MCF 10A (cell line): ENCODE measurements around the gene ITGB1BP1. TPM values are rescaled to one million over a fixed set of nuclear protein-coding genes. Genes with fewer than 3 reads are reported as not detected.

Experiments
- BruUV-seq: library from RNA; stranded (reverse); fragments of 400-500 nt; replicated peaks from 2 replicates; lab custom pipeline; 2021; lab: Mats Ljungman, UMichigan
- CTCF ChIA-PET: fragments of 300-600 bp; sonication (Branson Sonifier 250); formaldehyde crosslinking; extraction: SDS; loops from one replicate; lab custom pipeline; 2021; ENCODE audit warnings: antibody characterized with exemption, inconsistent platforms; lab: Yijun Ruan, JAX
- POLR2A ChIA-PET: fragments of 300-600, 350-650 bp; sonication (Branson Sonifier 250); formaldehyde crosslinking; extraction: SDS; loops from one replicate; lab custom pipeline; 2020; ENCODE audit warnings: antibody characterized with exemption, inconsistent platforms; lab: Yijun Ruan, JAX
- DNase-seq: peaks from one replicate; pipeline ENCODE4 v3.0.0-alpha.2; 2018; ENCODE audit not compliant: unreplicated experiment
- H3K27ac Mint-ChIP-seq: one replicate; pipeline ENCODE4 v1.8.0; 2022; ENCODE audit warnings: mild to moderate bottlenecking, low read depth, mixed read lengths; ENCODE audit not compliant: unreplicated experiment
- H3K27me3 Mint-ChIP-seq: one replicate; pipeline ENCODE4 v1.8.0; 2022; ENCODE audit warnings: mixed read lengths; ENCODE audit not compliant: insufficient read depth, unreplicated experiment
- H3K36me3 Mint-ChIP-seq: one replicate; pipeline ENCODE4 v1.8.0; 2022; ENCODE audit warnings: mild to moderate bottlenecking, moderate library complexity, mixed read lengths; ENCODE audit not compliant: insufficient read depth, unreplicated experiment
- H3K4me1 Mint-ChIP-seq: one replicate; pipeline ENCODE4 v1.8.0; 2022; ENCODE audit warnings: mixed read lengths; ENCODE audit not compliant: insufficient read depth, unreplicated experiment
- H3K4me3 Mint-ChIP-seq: one replicate; pipeline ENCODE4 v1.8.0; 2022; ENCODE audit warnings: mild to moderate bottlenecking, moderate library complexity, mixed read lengths; ENCODE audit not compliant: unreplicated experiment
- H3K9me3 Mint-ChIP-seq: one replicate; pipeline ENCODE4 v1.8.0; 2022; ENCODE audit warnings: mixed read lengths; ENCODE audit not compliant: unreplicated experiment
- intact Hi-C: fragments of 100-400 bp; cut with micrococcal nuclease; formaldehyde crosslinking; loops from 2 replicates; pipeline ENCODE4 v1.14.1; 2022
- total RNA-seq: library from RNA; stranded (reverse); gene quantifications from 2 replicates; pipeline ENCODE4 v1.2.3, GENCODE V29; 2022
- TF ChIP-seq, protein P1 (sequence below): fragments of 200-600 bp; IDR thresholded peaks from one replicate; pipeline ENCODE4 v1.8.0; 2022; ENCODE audit warnings: antibody characterized with exemption, mild to moderate bottlenecking; ENCODE audit not compliant: unreplicated experiment

ITGB1BP1 gene
- total RNA-seq, 1 experiment from 2014 or later: 125 TPM

- no peaks in the 10 kb centered on the region for H3K27me3 Mint-ChIP-seq
- H3K4me1 Mint-ChIP-seq: peaks cover 13% of the 10 kb centered on the region
- no peak overlapping the region for H3K4me3 Mint-ChIP-seq
- no TSS peak for BruUV-seq
- intact Hi-C loops: no loop called here
- POLR2A ChIA-PET: interaction anchor here (0.7 to 1.1 kb wide), 2 partner anchors 9 to 13 kb away, joined by 3 read pairs; no protein-coding TSS in a partner anchor
- CTCF ChIA-PET: no interaction called here
- H3K27ac Mint-ChIP-seq: peak overlapping the region; percentile 54
- TF ChIP-seq, protein P1, sequence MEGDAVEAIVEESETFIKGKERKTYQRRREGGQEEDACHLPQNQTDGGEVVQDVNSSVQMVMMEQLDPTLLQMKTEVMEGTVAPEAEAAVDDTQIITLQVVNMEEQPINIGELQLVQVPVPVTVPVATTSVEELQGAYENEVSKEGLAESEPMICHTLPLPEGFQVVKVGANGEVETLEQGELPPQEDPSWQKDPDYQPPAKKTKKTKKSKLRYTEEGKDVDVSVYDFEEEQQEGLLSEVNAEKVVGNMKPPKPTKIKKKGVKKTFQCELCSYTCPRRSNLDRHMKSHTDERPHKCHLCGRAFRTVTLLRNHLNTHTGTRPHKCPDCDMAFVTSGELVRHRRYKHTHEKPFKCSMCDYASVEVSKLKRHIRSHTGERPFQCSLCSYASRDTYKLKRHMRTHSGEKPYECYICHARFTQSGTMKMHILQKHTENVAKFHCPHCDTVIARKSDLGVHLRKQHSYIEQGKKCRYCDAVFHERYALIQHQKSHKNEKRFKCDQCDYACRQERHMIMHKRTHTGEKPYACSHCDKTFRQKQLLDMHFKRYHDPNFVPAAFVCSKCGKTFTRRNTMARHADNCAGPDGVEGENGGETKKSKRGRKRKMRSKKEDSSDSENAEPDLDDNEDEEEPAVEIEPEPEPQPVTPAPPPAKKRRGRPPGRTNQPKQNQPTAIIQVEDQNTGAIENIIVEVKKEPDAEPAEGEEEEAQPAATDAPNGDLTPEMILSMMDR: no peak
- H3K36me3 Mint-ChIP-seq: peaks cover 86% of the 10 kb centered on the region
- no peak for DNase-seq
- no peaks in the 10 kb centered on the region for H3K9me3 Mint-ChIP-seq
These were observed 45.7 kb downstream of the ITGB1BP1 start for GRCh38 chr2:9377461-9378097.

DNA sequence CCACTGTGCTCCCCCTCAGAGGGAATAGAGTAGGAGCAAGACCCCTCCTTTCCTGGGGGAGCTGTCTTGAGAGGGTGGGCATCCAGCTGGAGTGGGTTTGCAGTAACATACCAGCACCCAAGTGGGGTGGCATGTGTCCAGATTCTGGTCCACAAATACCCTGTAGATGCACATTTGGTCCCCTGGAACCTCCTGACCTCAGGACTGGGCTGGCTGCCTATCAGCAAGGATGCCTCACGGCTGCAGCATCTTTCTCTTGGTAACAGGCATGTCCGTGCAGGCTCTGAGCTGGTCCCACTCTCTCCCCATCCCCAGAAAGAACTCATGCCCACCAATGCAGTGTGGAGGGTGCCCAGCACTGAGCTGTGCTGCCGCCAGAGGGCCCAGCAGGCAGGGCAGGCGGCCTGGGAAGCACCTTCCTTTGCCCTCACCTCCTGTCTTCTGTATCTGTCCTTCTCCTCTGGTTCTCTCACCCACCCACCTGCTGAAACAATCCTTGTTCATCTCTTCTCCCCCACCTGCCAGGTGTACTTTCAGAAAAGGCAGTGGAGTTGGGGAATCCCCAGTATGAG is 47.4 kb downstream of the ITGB1BP1 start:
- DNase-seq: no peak
- ChIA-PET CTCF (interaction anchor here (1.0 to 1.3 kb wide), 2 partner anchors 189 to 234 kb away, joined by 3 read pairs; no protein-coding TSS in a partner anchor), POLR2A (interaction anchor here (0.7 to 0.9 kb wide), 2 partner anchors 10 to 567 kb away, joined by 3 read pairs; no protein-coding TSS in a partner anchor)
- H3K4me1 Mint-ChIP-seq: peaks cover 9% of the 10 kb centered on the region
- H3K4me3 Mint-ChIP-seq: no peak overlapping the region
- H3K9me3 Mint-ChIP-seq: no peaks in the 10 kb centered on the region
- H3K27me3 Mint-ChIP-seq: no peaks in the 10 kb centered on the region
- no TSS peak for BruUV-seq
- TF ChIP-seq, protein P1: no peak
- H3K27ac Mint-ChIP-seq: no peak overlapping the region
- intact Hi-C loops: no loop called here
- H3K36me3 Mint-ChIP-seq: peaks cover 76% of the 10 kb centered on the region

DNA sequence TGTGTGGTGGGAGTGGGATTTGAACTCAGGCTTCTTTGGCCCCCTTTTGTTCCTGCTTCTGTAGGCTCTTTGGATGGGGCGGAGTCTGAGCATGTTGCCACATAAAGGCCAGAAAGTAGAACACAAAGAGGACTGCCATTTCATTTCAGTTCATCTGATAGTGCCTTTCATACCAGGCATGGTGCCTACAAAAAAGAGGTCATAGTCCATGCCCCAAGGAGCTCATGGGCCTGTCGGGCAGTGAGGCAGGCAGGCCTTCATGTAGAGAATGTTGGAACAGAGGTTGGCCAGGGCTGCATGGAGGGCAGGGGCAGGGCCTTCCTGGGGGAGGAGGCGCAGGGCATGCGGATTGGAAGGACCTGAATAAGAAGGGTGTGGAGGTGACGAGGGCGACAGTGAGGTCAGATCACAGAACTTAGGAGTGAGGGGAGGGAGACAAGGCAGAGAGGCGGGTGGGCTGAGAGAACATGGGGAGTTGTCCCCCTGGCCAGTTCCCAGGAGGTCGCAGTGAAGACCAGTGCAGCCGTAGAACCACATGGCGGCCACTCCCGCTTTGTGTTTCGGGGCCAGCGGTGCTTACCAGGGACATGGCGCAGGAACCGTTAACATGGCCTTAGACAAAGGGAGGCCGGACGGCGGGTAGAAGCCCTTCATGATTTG is 49.1 kb downstream of the ITGB1BP1 start:
- Mint-ChIP-seq H3K4me1 (peaks cover 4% of the 10 kb centered on the region), H3K27ac (peak overlapping the region; percentile 40), H3K9me3 (no peaks in the 10 kb centered on the region), H3K4me3 (no peak overlapping the region), H3K36me3 (peaks cover 76% of the 10 kb centered on the region), H3K27me3 (no peaks in the 10 kb centered on the region)
- no peak for DNase-seq
- CTCF ChIA-PET: interaction anchor here (1.3 kb wide), 1 partner anchor 232 kb away, joined by 3 read pairs; no protein-coding TSS in a partner anchor
- POLR2A ChIA-PET: no interaction called here
- BruUV-seq: no TSS peak
- intact Hi-C loops: no loop called here
- TF ChIP-seq, protein P1: no peak

DNA sequence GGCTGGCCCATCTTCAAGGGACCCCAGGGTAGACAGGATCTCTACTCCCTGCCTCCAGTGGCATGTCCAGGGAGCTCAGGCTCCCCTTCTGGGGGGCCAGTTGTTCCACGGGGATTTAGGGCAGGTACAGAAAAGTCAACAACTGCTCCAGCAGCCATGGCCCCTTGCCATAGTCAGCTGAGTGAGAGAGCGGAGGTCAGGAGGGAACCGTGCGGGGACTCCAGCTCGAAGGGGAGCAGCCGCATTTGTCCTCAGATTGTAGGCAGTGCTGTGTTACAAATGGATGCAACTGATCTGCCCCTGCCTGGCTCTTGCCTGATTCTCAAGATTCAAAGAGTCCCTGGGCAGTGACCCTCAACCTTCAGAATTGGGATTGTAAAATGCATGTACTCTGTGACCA is 49.9 kb downstream of the ITGB1BP1 start:
- no TSS peak for BruUV-seq
- Mint-ChIP-seq H3K27ac (no peak overlapping the region), H3K27me3 (no peaks in the 10 kb centered on the region), H3K36me3 (peaks cover 77% of the 10 kb centered on the region), H3K4me1 (peaks cover 4% of the 10 kb centered on the region), H3K4me3 (no peak overlapping the region), H3K9me3 (no peaks in the 10 kb centered on the region)
- ChIA-PET POLR2A (no interaction called here), CTCF (interaction anchor here (1.5 kb wide), 1 partner anchor 12 kb away, joined by 3 read pairs; no protein-coding TSS in a partner anchor)
- TF ChIP-seq, protein P1: no peak
- intact Hi-C loops: no loop called here
- no peak for DNase-seq
